GM13976 (cell line): Measurements from ENCODE around the gene IQCB1.
A peak's percentile ranks its signal among the peaks of the same experiment; 100 is the strongest.

ENCODE experiments used
- DNase-seq: peaks from one replicate; pipeline ENCODE4 v3.0.0; 2012; ENCODE audit warnings: low spot score
- CTCF ChIP-seq: IDR thresholded peaks from 2 replicates; pipeline ENCODE4 v1.5.1; 2012; ENCODE audit warnings: borderline replicate concordance, mild to moderate bottlenecking; ENCODE audit not compliant: insufficient read depth; ENCODE audit errors: extremely low read depth, missing control alignments, control extremely low read depth
- in situ Hi-C: fragments of 300-500 bp; cut with MboI; formaldehyde crosslinking; loops from one replicate; pipeline ENCODE4 v1.12.0; 2022; ENCODE audit warnings: low sequenced_read_pairs, mixed read lengths, inconsistent platforms; ENCODE audit not compliant: unreplicated experiment

Gene IQCB1

DNA sequence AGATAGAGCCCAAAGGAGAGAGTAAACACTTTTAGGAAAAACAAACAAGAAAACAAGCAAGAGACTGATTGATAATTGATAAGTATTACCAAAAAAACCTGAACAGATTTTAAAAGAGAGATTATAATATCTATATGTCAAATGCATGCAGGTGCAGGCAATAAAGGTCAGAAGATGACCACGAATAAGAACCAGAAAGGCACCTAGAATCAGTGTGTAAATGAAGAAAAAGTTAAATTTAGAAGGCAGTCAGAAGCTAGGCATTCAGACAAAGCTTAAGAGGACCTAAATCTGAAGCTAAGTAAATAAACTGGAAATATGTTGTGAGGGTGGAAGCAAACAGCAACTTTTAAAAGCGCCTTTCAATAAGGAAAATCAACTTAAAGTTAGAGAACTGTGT lies 16.3 kb downstream of the IQCB1 start:
- TF ChIP-seq CTCF: no peak
- no peak for DNase-seq
- in situ Hi-C loops: no loop called here

DNA sequence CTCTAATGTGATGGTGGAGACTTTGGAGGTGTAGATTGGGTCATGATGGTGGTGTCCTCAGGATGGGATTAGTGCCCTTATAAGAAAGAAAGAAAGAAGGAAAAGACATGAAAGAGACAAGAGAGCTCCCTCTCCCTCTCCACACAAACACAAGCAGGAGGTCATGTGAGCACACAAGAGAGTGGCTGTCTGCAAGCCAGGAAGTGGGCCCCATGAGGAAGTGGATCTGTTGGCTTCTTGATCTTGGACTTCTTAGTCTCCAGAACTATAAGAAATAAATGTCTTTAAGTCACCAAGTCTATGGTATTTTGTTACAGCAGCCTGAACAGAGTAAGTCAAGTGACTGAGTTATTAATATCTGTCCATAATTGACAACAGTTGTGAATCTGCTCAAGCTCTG lies 17.1 kb downstream of the IQCB1 start:
- no peak for DNase-seq
- in situ Hi-C loops: no loop called here

DNA sequence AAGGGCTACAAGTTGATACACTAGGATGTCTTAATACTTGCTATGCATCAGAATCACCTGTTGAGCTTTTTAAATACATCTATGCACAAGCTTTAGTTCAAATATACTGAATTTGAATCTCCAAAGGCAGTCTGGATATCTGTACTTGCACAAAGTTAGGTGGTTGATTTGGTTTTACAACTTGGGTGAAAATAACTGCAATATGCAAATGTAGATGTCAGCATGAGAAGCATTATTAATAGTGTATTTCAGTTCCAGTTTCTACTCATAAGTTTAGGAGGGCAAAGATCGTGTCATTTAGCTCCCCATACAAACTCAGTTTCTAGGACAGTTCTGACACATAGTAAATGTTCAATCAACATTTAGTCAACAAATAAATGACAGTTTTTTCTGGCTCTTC lies 25.6 kb downstream of the IQCB1 start:
- DNase-seq: peak; percentile 55
- in situ Hi-C loops: no loop called here
- TF ChIP-seq CTCF: no peak

More for the DNA sequence above, 17.1 kb downstream of the IQCB1 start:
- TF ChIP-seq CTCF: no peak

DNA sequence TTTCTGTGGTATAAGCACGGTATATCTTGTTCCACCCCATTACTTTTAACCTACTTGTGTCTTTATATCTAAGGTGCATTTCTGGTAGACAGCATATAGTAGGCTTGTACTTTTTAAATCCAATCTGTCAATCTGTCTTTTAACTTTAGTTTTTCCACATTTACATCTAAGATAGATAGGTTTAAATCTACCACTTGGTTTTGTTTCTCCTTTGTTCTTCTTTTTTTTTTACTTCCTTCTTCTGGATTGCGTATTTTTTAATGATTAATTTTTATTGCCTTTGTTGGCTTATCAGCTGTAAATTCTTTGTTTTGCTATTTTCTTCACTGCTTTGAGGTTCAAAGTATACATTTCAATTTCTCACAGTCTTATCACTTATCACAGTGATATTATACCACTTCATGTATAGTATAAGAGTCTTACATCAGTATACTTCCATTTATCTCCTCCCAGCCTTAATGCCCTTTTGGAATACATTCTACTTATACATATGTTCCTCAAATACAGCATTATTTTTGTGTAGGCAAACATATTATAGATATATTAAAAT lies 31.0 kb downstream of the IQCB1 start:
- TF ChIP-seq CTCF: no peak
- no peak for DNase-seq
- in situ Hi-C loops: no loop called here

DNA sequence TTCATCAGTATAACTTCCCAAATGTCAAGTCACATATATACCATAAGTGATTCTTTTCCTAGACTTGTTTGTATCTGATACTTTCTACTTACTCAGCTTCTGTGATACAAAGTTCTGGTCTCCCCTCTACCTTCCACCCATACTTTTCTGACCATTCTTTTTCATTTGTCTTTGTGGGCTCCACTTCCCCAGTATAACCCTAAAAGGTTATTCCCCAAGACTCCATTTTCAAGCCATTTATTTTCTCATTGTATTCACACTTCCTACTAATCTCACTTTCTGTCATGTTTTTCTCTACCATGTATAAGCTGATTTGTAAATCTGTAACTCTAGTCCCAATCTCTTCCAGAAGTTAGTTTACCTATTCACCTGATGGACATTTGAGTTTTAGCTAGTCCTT lies 34.0 kb downstream of the IQCB1 start:
- no peak for DNase-seq
- no peak for TF ChIP-seq CTCF
- in situ Hi-C loops: no loop called here

DNA sequence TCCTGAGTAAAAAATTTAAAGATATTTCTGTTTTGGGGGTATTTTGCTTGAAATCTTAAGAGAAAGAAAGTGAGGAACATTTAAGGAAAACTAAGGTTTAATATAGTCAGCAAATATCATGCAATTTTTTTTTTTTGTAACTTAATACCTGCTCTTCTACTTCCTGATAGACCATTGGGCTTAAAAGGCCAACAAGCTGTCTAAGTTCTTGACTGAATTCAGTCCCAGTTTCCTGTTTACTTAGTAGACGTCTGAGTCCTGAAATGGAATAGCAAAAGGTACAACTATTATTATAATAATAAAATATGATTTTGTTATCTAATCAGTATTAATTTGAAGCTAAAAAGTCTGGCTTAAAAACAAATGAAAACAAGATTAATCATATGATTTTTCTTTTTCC lies 37.9 kb downstream of the IQCB1 start:
- no peak for TF ChIP-seq CTCF
- in situ Hi-C loops: no loop called here
- no peak for DNase-seq
